ENCODE data around the gene YPEL1. TPM values are rescaled to one million over a fixed set of nuclear protein-coding genes. Genes with fewer than 3 reads are reported as not detected.
"Not testable (repeated sequence)": the region's sequence is repeated elsewhere in the genome, so short reads cannot be mapped to it uniquely, and the experiment has no call there.

YPEL1 gene
- total RNA-seq, 1 donor from 2014 or later: 3.2 TPM

DNA sequence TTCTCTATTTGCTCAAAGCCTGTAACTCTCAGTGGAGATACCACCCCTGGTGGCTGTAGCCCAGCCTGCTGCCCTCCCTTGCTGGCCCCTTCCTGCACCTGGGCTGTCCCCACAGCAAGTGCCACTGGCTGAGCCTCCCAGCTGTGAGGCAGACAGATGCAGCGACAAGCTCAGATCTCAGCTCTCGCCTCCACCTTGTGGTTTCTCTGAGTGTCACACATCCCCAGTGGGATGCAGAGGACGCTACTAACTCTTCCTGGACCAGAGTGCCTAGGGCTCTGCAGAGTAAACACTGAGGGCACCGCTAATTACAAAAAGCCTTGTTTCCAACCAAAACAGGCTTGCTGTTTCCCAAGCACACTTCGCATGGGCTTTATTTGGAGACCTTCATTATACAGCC lies 8.9 kb downstream of the YPEL1 start:
- ATAC-seq: no peak
- DNase-seq: no peak
- intact Hi-C loops (cut with micrococcal nuclease): no loop called here

DNA sequence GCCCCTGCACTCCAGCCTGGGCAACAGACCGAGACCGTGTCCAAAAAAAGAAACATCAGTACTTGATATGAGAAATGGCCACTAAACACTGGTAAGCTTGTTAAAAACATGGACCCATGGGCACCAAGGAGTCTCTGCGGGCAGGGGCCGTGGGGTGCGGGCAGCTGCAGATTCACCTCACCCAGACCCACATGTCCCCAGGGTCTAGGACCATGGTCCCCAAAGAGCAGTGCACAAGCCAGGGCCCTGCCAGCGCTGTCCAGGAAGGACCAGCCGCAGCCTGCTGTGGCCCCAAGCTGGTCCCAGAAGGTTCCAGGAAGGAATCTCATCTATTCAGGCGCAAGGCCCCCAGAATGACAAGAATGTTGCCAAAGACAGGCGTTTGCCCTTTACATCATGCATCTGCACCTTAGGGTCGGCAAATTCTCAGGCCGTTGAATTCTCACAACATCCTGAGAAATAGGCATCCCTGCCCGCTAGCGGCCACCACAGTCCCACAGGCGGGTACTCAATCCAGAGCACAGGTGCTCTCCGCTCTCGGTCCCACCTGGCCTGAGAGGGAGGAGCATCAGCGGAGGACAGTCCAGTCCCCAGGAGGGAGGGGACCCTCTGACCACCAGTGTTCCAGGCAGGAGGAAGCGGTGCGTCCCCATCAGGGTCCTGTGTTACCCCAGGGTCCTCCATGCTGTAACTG lies 9.5 kb downstream of the YPEL1 start:
- ATAC-seq: no peak
- intact Hi-C loops (cut with micrococcal nuclease): no loop called here
- DNase-seq: no peak

DNA sequence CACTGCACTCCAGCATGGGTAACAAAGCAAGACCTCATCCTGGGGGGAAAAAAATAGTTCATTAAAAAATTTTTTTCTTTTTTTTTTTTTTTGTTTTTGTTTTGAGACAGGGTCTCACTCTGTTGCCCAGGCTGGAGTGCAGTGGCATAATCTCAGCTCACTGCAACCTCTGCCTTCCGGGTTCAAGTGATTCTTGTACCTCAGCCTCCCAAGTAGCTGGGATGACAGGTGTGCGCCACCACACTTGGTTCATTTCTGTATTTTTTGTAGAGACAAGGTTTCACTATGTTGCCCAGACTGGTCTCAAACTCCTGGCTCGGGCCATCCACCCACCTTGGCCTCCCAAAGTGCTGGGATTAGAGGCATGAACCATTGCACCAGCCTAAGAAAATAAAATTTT lies 11.1 kb downstream of the YPEL1 start:
- intact Hi-C loops (cut with micrococcal nuclease); DNase-seq; ATAC-seq: not testable (repeated sequence)

DNA sequence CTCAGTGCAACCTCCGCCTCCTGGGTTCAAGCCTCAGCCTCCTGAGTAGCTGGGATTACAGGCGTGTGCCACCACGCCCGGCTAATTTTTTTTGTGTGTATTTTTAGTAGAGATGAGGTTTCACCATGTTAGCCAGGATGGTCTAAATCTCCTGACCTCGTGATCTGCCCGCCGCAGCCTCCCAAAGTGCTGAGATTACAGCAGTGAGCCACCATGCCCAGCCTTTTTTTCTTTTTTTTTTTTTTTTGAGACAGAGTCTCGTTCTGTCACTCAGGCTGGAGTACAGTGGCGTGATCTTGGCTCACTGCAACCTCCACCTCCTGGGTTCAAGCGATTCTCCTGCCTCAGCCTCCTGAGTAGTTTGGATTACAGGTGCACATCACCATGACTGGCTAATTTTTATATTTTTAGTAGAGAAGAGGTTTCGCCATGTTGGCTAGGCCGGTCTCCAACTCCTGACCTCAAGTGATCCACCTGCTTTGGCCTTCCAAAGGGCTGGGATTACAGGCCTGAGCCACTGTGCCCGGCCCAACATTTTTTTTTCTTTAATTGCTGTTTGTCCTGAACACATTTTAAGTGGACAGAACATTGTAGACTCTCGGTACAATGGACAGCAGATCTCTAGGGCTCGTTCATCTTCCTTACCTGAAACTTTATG lies 14.3 kb downstream of the YPEL1 start:
- DNase-seq; intact Hi-C loops (cut with micrococcal nuclease); ATAC-seq: not testable (repeated sequence)

DNA sequence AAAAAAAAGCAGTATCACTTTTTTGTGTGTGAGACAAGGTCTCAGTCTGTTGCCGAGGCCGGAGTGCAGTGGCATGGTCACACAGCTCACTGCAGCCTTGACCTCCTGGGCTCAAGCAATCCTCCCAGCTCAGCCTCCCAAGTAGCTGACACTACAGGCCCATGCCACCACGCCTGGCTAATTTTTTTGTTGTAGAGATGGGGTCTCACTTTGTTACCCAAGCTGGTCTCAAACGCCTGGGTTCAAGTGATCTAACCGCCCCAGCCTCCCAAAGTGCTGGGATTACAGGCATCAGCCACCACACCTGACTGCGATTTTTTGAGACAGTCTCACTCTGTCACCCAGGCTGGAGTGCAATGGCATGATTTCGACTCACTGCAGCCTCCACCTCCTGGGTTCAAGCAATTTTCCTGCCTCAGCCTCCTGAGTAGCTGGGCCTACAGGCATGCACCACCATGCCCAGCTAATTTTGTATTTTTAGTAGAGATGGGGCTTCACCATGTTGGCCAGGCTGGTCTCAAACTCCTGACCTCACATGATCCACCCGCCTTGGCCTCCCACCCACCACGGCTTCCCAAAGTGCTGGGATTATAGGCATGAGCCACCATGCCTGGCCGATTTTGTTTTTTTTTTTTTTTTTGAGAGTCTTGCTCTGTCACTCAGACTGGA lies 15.3 kb downstream of the YPEL1 start:
- intact Hi-C loops (cut with micrococcal nuclease); DNase-seq; ATAC-seq: not testable (repeated sequence)

DNA sequence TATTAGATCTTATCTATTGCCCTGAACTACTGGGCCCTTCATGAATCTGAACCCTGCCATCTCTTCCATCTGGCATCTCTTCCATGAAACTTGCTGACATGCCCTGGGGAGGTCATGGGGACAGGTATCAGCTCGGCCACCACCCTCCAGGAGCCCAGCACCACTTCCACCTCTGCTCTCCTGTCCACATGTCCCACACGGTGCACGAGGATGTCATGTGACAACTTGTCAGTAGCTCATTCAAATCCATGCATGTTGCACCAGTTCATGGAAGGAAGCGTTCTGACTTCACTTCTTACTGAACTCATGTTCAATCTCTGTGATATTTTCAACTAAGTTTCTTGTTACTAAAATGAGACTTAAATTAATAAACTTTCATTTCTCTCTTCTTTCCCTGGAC lies 16.6 kb downstream of the YPEL1 start:
- intact Hi-C loops (cut with micrococcal nuclease): no loop called here
- no peak for DNase-seq
- no peak for ATAC-seq

DNA sequence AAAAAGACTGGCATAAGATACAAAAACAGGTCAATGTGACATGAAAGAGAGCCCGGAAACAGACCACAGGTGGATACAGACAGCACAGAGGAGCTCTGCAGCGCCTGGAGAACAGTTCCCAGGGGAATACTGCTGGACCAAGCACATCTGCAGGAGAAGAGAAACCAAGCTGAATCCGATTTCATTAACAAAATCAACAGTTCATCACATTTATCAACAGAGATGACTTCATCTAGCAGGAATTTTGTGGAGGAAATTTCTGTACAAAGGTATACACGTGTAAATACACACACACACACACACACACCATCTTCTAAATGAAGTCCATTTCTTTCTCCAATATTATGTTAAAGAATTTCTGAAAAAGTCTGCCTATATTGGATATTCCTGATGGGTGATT lies 17.1 kb downstream of the YPEL1 start:
- DNase-seq (no peak), ATAC-seq (no peak)
- intact Hi-C loops (cut with micrococcal nuclease): no loop called here

DNA sequence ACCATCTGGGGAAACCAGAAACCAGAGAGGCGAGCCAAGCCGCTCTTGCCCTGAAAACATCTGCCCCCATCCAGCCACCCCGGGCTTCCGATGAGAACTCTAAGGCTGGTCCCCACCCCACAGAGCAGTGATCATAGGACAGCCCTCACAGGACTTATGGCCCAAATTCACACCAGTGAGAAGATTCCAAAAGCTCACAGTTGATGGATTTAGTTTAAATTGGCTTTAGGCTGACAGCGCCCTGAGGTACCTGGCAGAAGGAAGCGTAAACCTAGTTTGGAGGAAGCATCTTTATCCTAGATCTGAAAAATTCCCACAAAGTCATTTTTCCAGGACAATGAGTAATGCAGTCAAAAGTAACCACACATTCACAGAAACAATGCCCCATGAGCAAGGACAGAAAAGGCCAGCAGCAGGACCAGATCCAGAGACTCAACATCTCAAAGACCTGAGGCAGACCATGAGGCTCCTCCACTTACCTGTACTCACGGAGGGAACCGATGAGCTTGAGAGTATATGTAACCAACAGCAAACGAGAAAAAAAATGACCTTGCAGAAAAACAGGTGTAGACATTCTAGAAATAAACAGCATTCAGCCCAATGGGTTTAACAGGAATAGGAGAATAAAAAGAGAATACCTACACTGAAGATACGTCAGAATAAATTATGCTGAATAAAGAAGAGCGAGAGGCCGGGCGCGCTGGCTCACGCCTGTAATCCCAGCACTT lies 19.0 kb downstream of the YPEL1 start:
- intact Hi-C loops (cut with micrococcal nuclease); ATAC-seq; DNase-seq: not testable (repeated sequence)

DNA sequence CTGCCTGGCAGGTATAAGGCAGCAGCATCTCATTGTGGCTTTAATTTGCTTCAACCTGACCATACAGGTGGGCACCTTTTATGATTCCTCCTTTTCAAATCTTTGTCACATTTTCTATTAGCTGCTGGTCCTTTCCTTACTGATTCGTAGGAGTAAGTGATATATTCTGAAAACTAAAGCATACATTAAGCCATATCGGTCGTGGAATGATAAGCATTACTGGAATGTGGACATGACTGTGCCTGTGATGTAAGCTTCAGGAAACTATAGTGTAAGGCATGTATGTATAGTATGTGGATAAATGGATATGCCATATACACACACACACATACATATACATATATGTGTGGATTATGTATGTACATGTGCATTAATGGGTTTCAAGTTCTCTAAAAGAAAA lies 20.8 kb downstream of the YPEL1 start:
- ATAC-seq: no peak
- intact Hi-C loops (cut with micrococcal nuclease): no loop called here
- DNase-seq: no peak

DNA sequence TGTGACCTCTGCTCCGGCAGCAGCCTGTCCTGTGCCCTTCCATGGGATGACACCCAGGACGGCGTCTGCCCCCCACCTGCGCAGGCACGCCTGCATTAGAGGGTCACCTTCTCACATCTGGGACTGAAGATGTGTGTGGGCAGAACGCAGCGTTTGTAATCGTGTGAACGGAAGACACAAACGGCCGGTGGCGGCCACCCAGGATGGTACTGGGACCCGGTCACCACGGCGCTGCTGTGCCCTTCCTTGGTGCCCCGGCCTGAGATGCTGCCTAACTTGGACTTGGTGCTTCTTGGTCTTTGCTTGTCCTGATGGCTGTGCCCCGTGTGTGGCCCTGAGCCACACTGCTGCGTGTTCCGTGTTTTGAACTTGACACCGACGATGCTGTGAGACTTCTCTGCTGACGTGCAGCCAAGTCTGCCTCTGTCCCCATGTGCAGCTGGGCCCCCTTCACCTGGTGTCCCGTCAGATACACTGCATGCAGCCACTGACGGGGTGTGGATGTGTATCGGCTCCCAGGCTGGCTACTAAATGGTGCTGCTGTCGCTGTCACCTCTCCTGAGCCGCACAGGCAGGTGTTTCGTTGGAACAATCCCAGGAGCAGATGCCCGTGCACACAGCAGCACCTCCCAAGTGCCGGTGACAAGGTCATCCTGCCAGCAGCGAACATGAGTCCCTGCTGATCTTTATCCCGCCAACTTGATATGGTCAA lies 21.4 kb downstream of the YPEL1 start:
- ATAC-seq: peak; percentile 5
- intact Hi-C loops (cut with micrococcal nuclease): no loop called here
- DNase-seq: no peak

DNA sequence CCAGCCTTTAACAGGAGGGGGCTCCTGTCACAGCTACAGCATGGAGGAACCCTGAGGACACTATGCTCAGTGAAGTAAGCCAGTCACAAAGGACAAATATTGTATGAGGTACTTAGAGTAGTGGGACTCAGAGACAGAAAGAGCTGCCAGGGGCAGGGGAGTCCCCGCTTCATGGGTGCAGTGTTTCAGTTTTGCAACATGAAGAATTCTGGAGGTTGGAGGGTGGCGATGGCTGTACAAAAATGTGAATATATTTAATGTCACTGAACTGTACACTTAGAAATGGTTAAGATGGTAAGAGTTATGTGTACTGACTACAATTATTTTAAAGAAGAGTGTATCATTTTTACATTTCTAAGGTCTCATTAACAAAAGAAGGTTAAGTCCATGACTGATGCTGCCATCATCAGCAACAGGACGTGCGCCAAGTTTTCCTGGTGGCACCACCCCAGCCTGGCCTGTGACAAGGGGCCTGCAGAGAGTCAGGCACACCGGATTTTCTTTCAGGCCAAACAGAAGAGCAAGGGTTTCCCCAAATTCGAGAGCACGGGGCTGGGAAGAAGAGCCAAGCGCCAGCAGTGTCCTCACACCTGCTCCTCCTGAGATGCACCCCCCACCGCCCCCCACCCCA lies 22.1 kb downstream of the YPEL1 start:
- DNase-seq (no peak), ATAC-seq (peak; percentile 26)
- intact Hi-C loops (cut with micrococcal nuclease): loop anchor here (2.0 kb wide), 1 partner anchor 225 kb away; no protein-coding TSS in a partner anchor

DNA sequence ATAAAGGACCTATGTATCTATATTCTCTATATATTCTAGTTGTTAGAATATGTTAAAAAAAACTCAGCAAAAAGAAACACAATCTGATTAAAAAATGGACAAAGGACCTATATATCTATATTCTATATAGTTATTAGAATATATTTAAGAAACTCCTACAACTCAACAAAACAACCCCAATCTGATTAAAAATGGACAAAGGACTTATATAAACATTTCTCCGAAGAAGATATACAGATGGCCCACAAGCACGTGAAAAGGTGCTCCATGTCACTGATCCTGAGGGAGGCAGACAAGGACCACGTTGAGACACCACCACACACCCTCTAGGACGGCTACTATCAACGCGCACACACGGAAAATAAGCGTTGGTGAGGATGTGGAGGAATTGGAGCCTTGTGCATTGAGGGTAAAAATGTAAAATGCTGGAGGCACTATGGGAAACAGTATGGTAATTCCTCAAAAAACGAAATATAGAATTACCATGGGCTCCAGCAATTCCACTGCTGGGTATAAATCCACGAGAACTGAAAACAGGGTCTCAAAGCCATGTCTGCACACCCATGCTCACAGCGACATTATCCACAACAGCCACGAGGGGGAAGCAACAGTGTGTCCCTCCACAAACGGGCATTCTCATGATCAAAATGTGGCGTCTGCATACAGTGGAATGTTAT lies 22.7 kb downstream of the YPEL1 start:
- DNase-seq: peak; percentile 69
- intact Hi-C loops (cut with micrococcal nuclease): loop anchor here (2.0 kb wide), 1 partner anchor 226 kb away; no protein-coding TSS in a partner anchor
- peak; percentile 93 for ATAC-seq

DNA sequence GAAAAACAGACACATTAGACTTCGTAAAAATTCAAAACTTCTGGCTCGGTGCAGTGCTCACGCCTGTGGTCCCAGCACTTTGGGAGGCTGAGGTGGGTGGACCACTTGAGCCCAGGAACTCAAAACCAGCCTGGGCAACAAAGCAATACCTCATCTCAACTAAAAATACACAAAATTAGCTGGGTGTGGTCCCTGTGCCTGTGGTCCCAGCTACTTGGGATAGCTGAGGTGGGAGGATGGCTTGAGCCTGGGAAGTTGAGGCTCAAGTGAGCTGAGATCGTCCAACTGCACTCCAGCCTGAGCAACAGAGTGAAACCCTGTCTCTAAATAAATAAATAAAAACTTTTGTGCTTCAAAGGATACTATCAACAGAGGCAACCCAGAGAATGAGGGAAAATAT lies 23.7 kb downstream of the YPEL1 start:
- intact Hi-C loops (cut with micrococcal nuclease): loop anchor here (2.0 kb wide), 1 partner anchor 227 kb away; no protein-coding TSS in a partner anchor
- DNase-seq (no peak), ATAC-seq (no peak)

DNA sequence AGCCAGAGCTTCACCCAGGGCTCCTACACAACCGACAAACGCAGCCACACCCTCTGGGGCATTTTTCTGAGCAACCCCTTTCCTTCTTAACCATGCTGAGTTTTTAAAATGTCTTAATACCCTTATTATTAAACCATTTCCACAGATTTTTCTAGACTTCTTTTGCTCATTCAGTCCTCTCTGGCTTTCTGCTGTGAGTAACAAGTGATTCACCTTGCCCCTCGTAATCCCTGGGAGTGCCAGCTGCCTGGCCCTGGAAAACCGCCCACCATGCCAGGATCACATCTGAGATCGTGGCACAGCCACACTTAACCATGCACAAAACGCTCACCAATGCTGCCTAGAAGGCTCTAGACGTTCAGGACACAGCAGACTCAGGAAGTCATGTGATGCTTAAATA lies 25.4 kb downstream of the YPEL1 start:
- ATAC-seq (no peak), DNase-seq (no peak)
- intact Hi-C loops (cut with micrococcal nuclease): no loop called here

DNA sequence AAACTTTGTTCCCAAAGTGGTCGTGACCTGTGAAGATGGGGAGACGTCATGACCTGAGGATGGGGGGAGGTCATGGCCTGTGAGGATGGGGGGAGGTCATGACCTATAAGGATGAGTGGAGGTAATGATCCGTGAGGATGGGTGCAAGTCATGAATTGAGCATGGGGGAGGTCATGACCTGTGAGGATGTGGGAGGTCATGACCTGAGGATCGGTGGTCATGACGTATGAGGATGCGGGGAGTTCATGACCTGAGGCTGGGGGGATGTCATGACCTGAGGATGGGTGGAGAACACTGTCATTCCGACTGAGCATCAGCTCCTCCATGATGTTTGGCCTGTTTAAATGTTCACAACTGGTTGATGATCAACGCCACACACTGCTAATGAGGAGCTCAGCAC lies 25.9 kb downstream of the YPEL1 start:
- ATAC-seq (no peak), DNase-seq (no peak)
- intact Hi-C loops (cut with micrococcal nuclease): no loop called here

DNA sequence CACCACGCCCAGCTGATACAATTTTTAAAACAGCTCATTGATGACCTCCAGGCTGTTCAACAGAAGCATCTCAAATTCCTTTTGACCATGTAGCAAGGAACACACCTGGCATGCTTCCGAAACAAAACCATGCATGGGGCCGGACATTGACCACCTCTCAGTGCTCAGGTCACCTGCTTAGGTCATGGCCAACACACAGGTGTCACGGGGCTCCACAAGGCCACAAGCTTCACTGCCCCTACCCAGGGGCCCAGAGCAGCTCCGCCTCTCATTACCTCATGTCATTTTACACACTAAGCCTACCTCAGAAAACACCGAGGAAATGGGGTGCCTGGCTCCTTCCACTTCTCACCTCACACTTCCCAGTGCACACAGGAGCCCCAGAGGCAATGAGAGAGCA lies 26.6 kb downstream of the YPEL1 start:
- intact Hi-C loops (cut with micrococcal nuclease): no loop called here
- ATAC-seq: no peak
- DNase-seq: no peak

DNA sequence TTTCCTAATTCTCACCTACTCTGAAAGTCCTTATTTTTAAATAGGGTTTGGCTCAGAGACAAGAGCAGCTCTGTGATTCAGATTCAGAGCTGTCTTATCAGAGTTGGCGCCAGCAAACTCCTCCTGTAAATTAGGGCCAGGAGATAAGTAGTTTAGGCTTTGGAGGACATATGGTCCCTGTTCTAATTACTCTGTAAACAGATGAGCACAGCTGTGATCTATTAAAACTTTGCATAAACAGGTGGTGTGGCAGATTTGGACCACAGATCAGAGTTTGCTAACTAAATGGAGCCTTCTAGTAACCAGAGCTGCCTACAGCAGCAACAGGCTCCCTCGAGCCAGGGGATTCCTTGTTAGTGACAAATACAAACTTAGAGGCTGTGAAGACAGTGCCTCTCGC lies 27.9 kb downstream of the YPEL1 start:
- ATAC-seq (peak; percentile 52), DNase-seq (no peak)
- intact Hi-C loops (cut with micrococcal nuclease): no loop called here

DNA sequence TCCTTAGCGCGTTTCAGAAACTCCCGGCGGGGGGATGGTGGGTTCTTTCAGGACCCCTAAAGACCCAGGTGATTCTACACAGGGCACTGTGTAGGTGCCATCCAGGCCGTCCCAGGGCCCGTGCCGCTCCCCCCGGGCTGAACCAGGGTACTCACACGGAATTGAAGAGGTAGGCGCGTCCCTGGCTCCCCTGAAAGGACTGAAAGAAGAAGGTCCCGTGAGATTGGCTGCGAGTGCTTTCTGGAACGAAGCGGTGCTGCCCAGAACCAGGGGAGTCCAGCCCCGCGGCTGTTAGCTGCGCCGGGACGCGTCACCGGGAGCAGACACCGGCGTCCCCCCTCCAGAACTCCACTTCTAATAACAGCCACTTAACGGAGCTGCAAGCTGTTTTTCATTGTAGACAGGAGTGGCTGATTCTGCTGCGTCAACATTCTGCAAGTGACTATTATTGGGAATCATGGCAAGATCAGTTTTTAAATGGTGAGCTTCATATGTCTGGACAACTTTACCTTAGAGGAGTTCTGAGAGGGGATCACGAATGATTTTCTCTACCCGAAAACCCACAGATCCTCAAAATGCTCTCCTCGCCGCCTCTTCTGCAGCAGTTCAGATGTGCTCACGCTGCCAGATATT lies 31.8 kb downstream of the YPEL1 start:
- intact Hi-C loops (cut with micrococcal nuclease): no loop called here
- DNase-seq: no peak
- no peak for ATAC-seq
